Endothelial cell of umbilical vein (primary cell): ENCODE data around the gene SLC25A26. TPM values are rescaled to one million over a fixed set of nuclear protein-coding genes. Genes with fewer than 3 reads are reported as not detected.

Experiments
- BruUV-seq: library from RNA; stranded (reverse); fragments of 400-500 nt; replicated peaks from 2 replicates; lab custom pipeline; 2021; lab: Mats Ljungman, UMichigan
- CTCF ChIA-PET: fragments of 300-600, 350-600 bp; sonication (Branson Sonifier 250); formaldehyde crosslinking; loops from one replicate; lab custom pipeline; 2021; ENCODE audit warnings: antibody characterized with exemption, inconsistent platforms; lab: Charles Lee
- POLR2A ChIA-PET: fragments of 300-600, 350-600 bp; sonication (Branson Sonifier 250); formaldehyde crosslinking; loops from one replicate; lab custom pipeline; 2021; ENCODE audit warnings: antibody characterized with exemption, inconsistent platforms; lab: Charles Lee
- DNase-seq: peaks from one replicate; pipeline ENCODE4 v3.0.0-alpha.2; 2011; ENCODE audit warnings: low read depth, low spot score
- FAIRE-seq: peaks from 2 replicates; lab custom pipeline; 2011; peaks lifted over from hg19 to GRCh38; lab: Jason Lieb, UNC
- H2AFZ ChIP-seq: 2 replicates; pipeline ENCODE4 v1.6.0; 2012; ENCODE audit warnings: low read depth, low read length, control low read depth, inconsistent platforms
- H3K27ac ChIP-seq: 2 replicates; pipeline ENCODE4 v1.5.1; 2011; ENCODE audit warnings: low read depth, mild to moderate bottlenecking, control low read depth, low read length, moderate library complexity; ENCODE audit not compliant: insufficient read depth
- H3K27me3 ChIP-seq, 2 experiments: 2 replicates each; pipeline versions ENCODE4 v1.6.0 to v1.6.1; 2011; ENCODE audit warnings: low read length in 2 of 2, mixed read lengths in 1 of 2; ENCODE audit not compliant: control insufficient read depth in 2 of 2, insufficient read depth in 2 of 2
- H3K36me3 ChIP-seq, 2 experiments: 2 replicates in 1 of 2; 3 replicates in 1 of 2; pipeline ENCODE4 v1.5.1; 2011; ENCODE audit warnings: low read length in 2 of 2, mild to moderate bottlenecking in 1 of 2, moderate library complexity in 1 of 2; ENCODE audit not compliant: control insufficient read depth in 2 of 2, insufficient read depth in 2 of 2; ENCODE audit errors: extremely low read depth in 1 of 2
- H3K4me1 ChIP-seq: 3 replicates; pipeline ENCODE4 v1.5.1; 2011; ENCODE audit warnings: mild to moderate bottlenecking, low read length; ENCODE audit not compliant: control insufficient read depth, insufficient read depth; ENCODE audit errors: extremely low read depth
- H3K4me2 ChIP-seq: 2 replicates; pipeline ENCODE4 v1.6.1; 2011; ENCODE audit warnings: low read length, control low read depth, mixed read lengths; ENCODE audit not compliant: insufficient read depth
- H3K4me3 ChIP-seq, 3 experiments: fragments of 200-600 bp in 1 of 3; sonication (generic), shearing (Covaris generic) in 1 of 3; replicated peaks in 1 of 3; 2 replicates each; pipeline ENCODE4 v1.5.1; 2011 to 2016; ENCODE audit warnings: control low read depth in 3 of 3, low read length in 3 of 3, mild to moderate bottlenecking in 2 of 3, inconsistent platforms in 1 of 3, low read depth in 1 of 3, moderate library complexity in 1 of 3; ENCODE audit not compliant: insufficient read depth in 1 of 3
- H3K79me2 ChIP-seq: 2 replicates; pipeline ENCODE4 v1.6.0; 2012; ENCODE audit warnings: low read length, inconsistent platforms; ENCODE audit not compliant: control insufficient read depth, insufficient read depth
- H3K9ac ChIP-seq: replicated peaks from 2 replicates; pipeline ENCODE3; 2011; ENCODE audit warnings: low read length, control low read depth; ENCODE audit not compliant: insufficient read depth; ENCODE audit errors: extremely low read depth
- H3K9me1 ChIP-seq: replicated peaks from 3 replicates; pipeline ENCODE4 v1.6.0; 2011; ENCODE audit warnings: mild to moderate bottlenecking, low read length; ENCODE audit not compliant: control insufficient read depth, insufficient read depth; ENCODE audit errors: extremely low read depth
- H3K9me3 ChIP-seq: replicated peaks from 2 replicates; pipeline ENCODE4 v1.5.1; 2012; ENCODE audit warnings: low read length, inconsistent platforms; ENCODE audit not compliant: control insufficient read depth, insufficient read depth
- H4K20me1 ChIP-seq: replicated peaks from 2 replicates; pipeline ENCODE3; 2011; ENCODE audit warnings: mild to moderate bottlenecking, low read length; ENCODE audit not compliant: control insufficient read depth, insufficient read depth; ENCODE audit errors: extremely low read depth
- EZH2 ChIP-seq: IDR thresholded peaks from 2 replicates; pipeline ENCODE4 v1.6.1; 2012; ENCODE audit warnings: borderline replicate concordance, low read depth, mild to moderate bottlenecking, moderate library complexity, low read length, inconsistent platforms; ENCODE audit not compliant: severe bottlenecking
- FOS ChIP-seq: IDR thresholded peaks from 2 replicates; pipeline ENCODE4 v1.6.1; 2011; ENCODE audit warnings: mild to moderate bottlenecking, low read length, moderate library complexity, borderline replicate concordance; ENCODE audit not compliant: insufficient read depth
- GATA2 ChIP-seq: IDR thresholded peaks from 2 replicates; pipeline ENCODE4 v1.7.0; 2011; ENCODE audit warnings: low read depth, mild to moderate bottlenecking, moderate library complexity, mixed read lengths, low read length; ENCODE audit not compliant: insufficient read length, insufficient read depth
- JUN ChIP-seq: IDR thresholded peaks from 2 replicates; pipeline ENCODE4 v1.6.1; 2011; ENCODE audit warnings: borderline replicate concordance, low read depth; ENCODE audit not compliant: insufficient read length, insufficient read depth
- MYC ChIP-seq: IDR thresholded peaks from one replicate; pipeline ENCODE4 v1.6.1; 2011; ENCODE audit warnings: mild to moderate bottlenecking, low read depth, low read length
- POLR2A ChIP-seq: IDR thresholded peaks from 2 replicates; pipeline ENCODE4 v1.6.1; 2012; ENCODE audit warnings: low read depth, mild to moderate bottlenecking, control low read depth, low read length
- POLR2AphosphoS5 ChIP-seq: IDR thresholded peaks from 2 replicates; pipeline ENCODE4 v1.6.1; 2012; ENCODE audit warnings: low read depth, mild to moderate bottlenecking, control low read depth, low read length, moderate library complexity; ENCODE audit not compliant: insufficient read depth
- dilution Hi-C: fragments of 300-500 bp; cut with MboI; formaldehyde crosslinking; loops from one replicate; pipeline ENCODE4 v1.15.0; 2019; ENCODE audit warnings: low sequenced_read_pairs; ENCODE audit not compliant: extremely low pct_ligation_motif_present
- intact Hi-C: fragments of 100-400 bp; cut with micrococcal nuclease; formaldehyde crosslinking; loops from one replicate; pipeline ENCODE4 v1.10.0; 2022
- polyA plus RNA-seq, 4 experiments: library from polyadenylated mRNA; depleted of rRNA in 3 of 4; stranded (reverse) in 3 of 4; unstranded in 1 of 4; fragments of >200 nt; gene quantifications; 2 replicates each; pipeline versions ENCODE4 v1.2.1 to v1.2.3, GENCODE V29; 2011 to 2012; ENCODE audit warnings: missing spikeins in 1 of 4
- total RNA-seq: library from RNA; stranded (reverse); gene quantifications from 2 replicates; pipeline ENCODE4 v1.2.3, GENCODE V29; 2021
- TF ChIP-seq, protein P1 (sequence below): IDR thresholded peaks from 2 replicates; pipeline ENCODE4 v1.6.1; 2011; ENCODE audit not compliant: insufficient read depth, insufficient read length
- TF ChIP-seq, protein P2 (sequence below), 2 donors: IDR thresholded peaks; 1 replicate in 1 of 2; 2 replicates in 1 of 2; pipeline ENCODE4 v1.5.1; 2011; ENCODE audit warnings: low read length in 2 of 2, mild to moderate bottlenecking in 2 of 2, moderate library complexity in 2 of 2, control low read depth in 1 of 2, inconsistent platforms in 1 of 2, low read depth in 1 of 2; ENCODE audit not compliant: insufficient read depth in 1 of 2; ENCODE audit errors: extremely low read depth in 1 of 2

SLC25A26 gene
- total and polyA plus RNA-seq, 2 donors (not counting 3 experiments of a cell fraction or from before 2014, with no cell fraction given) = 11.8 to 23.5 TPM

DNA sequence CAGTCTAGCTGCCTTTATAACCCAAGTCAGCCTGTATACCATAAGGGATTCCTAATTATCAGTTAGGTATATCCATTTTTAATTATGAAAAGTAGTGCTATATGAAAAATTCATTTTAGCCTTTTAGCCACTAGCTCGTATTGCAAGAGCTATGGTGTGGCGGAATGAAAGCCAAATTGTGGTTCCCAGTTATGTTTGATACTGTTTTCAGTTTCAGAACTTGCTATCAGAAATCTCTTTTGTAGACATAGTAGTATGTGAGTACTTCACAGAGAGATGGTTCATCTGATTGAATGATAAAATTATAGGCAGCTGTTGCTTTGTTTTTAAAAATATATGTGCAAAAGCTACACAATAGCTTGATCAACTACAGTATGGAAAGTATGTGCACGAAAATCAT, 134.6 kb downstream of the SLC25A26 start:
- TF ChIP-seq MYC = no peak
- TF ChIP-seq, protein P1, sequence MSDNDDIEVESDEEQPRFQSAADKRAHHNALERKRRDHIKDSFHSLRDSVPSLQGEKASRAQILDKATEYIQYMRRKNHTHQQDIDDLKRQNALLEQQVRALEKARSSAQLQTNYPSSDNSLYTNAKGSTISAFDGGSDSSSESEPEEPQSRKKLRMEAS = no peak
- no peak for TF ChIP-seq EZH2
- no peak for TF ChIP-seq FOS
- TF ChIP-seq POLR2A = no peak
- TF ChIP-seq, protein P2, sequence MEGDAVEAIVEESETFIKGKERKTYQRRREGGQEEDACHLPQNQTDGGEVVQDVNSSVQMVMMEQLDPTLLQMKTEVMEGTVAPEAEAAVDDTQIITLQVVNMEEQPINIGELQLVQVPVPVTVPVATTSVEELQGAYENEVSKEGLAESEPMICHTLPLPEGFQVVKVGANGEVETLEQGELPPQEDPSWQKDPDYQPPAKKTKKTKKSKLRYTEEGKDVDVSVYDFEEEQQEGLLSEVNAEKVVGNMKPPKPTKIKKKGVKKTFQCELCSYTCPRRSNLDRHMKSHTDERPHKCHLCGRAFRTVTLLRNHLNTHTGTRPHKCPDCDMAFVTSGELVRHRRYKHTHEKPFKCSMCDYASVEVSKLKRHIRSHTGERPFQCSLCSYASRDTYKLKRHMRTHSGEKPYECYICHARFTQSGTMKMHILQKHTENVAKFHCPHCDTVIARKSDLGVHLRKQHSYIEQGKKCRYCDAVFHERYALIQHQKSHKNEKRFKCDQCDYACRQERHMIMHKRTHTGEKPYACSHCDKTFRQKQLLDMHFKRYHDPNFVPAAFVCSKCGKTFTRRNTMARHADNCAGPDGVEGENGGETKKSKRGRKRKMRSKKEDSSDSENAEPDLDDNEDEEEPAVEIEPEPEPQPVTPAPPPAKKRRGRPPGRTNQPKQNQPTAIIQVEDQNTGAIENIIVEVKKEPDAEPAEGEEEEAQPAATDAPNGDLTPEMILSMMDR (IDR thresholded peaks at IDR 0.05; ENCODE audit: extremely low read depth in 1 of 2, insufficient read depth in 1 of 2, low read depth in 1 of 2, low read length in 2 of 2) = no peak
- TF ChIP-seq GATA2 = no peak
- TF ChIP-seq POLR2AphosphoS5 = no peak
- no peak for TF ChIP-seq JUN
- H3K9ac ChIP-seq = no peak overlapping the region

More for the DNA sequence above, 134.6 kb downstream of the SLC25A26 start:
- no peak for FAIRE-seq
- H4K20me1 ChIP-seq = no peaks in the 10 kb centered on the region
- H3K4me3 ChIP-seq = no peak overlapping the region
- H3K27me3 ChIP-seq = no peaks in the 10 kb centered on the region
- no peaks in the 10 kb centered on the region for H3K9me3 ChIP-seq
- ChIA-PET CTCF (interaction anchor here (1.5 to 2.0 kb wide), 3 partner anchors 23 to 137 kb away, joined by 3 to 10 read pairs (median 3); no protein-coding TSS in a partner anchor), POLR2A (no interaction called here)
- intact Hi-C loops (no loop called here), dilution Hi-C loops (no loop called here)
- no peaks in the 10 kb centered on the region for H3K36me3 ChIP-seq
- H3K4me1 ChIP-seq = peaks cover 16% of the 10 kb centered on the region
- no TSS peak for BruUV-seq
- no peak overlapping the region for H3K4me2 ChIP-seq
- H3K27ac ChIP-seq = no peak overlapping the region
- H2AFZ ChIP-seq = no peak overlapping the region
- no peak for DNase-seq
- no peaks in the 10 kb centered on the region for H3K79me2 ChIP-seq
- H3K9me1 ChIP-seq = no peaks in the 10 kb centered on the region
